ENCODE measurements around the gene GKN1. TPM values are rescaled to one million over a fixed set of nuclear protein-coding genes. Genes with fewer than 3 reads are reported as not detected.
A peak's percentile ranks its signal among the peaks of the same experiment; 100 is the strongest.

Gene GKN1
- total RNA-seq, 4 donors from 2014 or later: not detected

DNA sequence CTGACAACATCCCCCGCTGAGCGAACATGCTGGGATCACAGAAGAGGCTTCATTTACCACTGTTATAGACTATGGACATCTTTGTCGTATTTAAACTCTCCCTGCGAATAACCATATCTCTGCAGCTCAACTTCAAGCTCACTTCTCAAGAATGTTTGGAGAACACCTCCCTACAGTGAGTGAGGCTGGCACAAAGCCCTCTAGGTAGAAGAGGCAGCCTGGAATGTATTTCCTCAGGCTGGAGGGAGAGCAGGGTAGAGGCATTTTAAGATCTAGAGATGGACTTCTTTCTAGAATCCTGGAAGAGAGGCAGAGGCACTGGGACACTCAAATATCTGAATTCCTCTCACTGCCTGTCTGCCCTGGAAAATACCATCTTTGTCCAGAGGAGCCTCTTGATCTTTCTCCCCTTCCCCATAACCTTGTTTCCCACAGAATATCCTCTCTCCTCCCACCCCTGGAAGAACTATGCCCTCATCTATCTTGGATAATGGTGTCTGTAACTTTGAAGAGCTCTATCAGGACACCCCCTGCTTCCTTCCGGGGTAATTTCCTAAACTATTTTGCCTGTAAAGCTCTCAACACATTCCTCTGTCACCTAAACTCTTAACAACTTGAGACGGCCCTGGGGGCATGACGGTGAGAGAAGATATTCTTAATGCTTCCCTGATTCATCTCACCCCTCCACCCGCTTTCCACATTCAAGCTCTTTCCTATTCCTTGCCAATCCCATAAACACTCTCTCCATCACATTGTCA, 36.2 kb downstream of the GKN1 start:
- H3K27ac ChIP-seq: no peak overlapping the region
- in situ Hi-C loops (cut with MboI; ENCODE audit: low sequenced_read_pairs in 4 of 4) (loop anchor here in 3 of 4 donors (5.0 to 10.0 kb wide), 3 partner anchors 294 to 304 kb away; no protein-coding TSS in a partner anchor), intact Hi-C loops (cut with DNase I; ENCODE audit: low total_unique reads) (loop anchor here (5.0 kb wide), 1 partner anchor 167 kb away; no protein-coding TSS in a partner anchor)
- no peaks in the 10 kb centered on the region for H3K36me3 ChIP-seq
- peaks cover 6 to 15% (median 14%) of the 10 kb centered on the region in 3 donors for H3K27me3 ChIP-seq
- no peak overlapping the region for H3K4me3 ChIP-seq
- peaks cover 9 to 17% of the 10 kb centered on the region in 2 donors for H3K4me1 ChIP-seq
- H3K9me3 ChIP-seq: no peaks in the 10 kb centered on the region
- TF ChIP-seq, protein P1, sequence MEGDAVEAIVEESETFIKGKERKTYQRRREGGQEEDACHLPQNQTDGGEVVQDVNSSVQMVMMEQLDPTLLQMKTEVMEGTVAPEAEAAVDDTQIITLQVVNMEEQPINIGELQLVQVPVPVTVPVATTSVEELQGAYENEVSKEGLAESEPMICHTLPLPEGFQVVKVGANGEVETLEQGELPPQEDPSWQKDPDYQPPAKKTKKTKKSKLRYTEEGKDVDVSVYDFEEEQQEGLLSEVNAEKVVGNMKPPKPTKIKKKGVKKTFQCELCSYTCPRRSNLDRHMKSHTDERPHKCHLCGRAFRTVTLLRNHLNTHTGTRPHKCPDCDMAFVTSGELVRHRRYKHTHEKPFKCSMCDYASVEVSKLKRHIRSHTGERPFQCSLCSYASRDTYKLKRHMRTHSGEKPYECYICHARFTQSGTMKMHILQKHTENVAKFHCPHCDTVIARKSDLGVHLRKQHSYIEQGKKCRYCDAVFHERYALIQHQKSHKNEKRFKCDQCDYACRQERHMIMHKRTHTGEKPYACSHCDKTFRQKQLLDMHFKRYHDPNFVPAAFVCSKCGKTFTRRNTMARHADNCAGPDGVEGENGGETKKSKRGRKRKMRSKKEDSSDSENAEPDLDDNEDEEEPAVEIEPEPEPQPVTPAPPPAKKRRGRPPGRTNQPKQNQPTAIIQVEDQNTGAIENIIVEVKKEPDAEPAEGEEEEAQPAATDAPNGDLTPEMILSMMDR (IDR thresholded peaks at IDR 0.05 in 4 of 5, conservative IDR thresholded peaks at IDR 0.05 in 1 of 5): no peak
- no peak for TF ChIP-seq POLR2A (IDR thresholded peaks at IDR 0.05)
- DNase-seq: no peak
- ATAC-seq: no peak

DNA sequence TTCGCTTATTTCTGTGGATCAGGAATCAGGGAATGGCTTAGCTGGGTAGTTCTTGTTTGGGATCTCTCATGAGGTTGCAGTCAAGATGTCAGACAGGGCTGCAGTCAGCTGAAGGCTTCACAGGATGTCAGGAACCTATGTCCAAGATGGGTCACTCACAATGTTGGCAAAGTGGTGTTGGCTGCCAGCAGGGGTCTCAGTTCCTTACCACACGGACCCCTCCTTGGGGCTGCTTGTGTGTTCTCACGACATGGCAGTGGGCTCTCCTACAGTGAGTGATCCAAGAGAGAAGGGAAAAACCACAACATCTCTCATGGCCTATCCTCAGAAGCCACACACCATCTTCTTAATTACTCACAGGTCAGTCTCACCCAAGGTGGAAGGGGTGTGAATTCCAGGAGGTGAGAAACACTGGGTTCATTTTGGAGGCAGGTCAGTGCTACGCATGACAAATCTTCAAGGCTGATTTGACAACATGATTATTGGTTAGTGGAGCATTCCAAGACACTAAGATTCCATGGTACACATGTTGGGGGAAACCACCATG, 37.2 kb downstream of the GKN1 start:
- Histone ChIP-seq H3K27me3 (peaks cover 6 to 24% (median 22%) of the 10 kb centered on the region in 3 donors), H3K36me3 (no peaks in the 10 kb centered on the region), H3K27ac (no peak overlapping the region), H3K4me1 (peaks cover 10 to 22% of the 10 kb centered on the region in 2 donors), H3K9me3 (no peaks in the 10 kb centered on the region), H3K4me3 (no peak overlapping the region)
- TF ChIP-seq, protein P1 (IDR thresholded peaks at IDR 0.05 in 4 of 5, conservative IDR thresholded peaks at IDR 0.05 in 1 of 5): no peak
- no peak for TF ChIP-seq POLR2A (IDR thresholded peaks at IDR 0.05)
- intact Hi-C loops (cut with DNase I; ENCODE audit: low total_unique reads): loop anchor here (5.0 kb wide), 1 partner anchor 166 kb away; no protein-coding TSS in a partner anchor
- in situ Hi-C loops (cut with MboI; ENCODE audit: low sequenced_read_pairs in 4 of 4): loop anchor here in 3 of 4 donors (5.0 to 10.0 kb wide), 3 partner anchors 293 to 303 kb away; no protein-coding TSS in a partner anchor
- DNase-seq (no peak), ATAC-seq (no peak)

DNA sequence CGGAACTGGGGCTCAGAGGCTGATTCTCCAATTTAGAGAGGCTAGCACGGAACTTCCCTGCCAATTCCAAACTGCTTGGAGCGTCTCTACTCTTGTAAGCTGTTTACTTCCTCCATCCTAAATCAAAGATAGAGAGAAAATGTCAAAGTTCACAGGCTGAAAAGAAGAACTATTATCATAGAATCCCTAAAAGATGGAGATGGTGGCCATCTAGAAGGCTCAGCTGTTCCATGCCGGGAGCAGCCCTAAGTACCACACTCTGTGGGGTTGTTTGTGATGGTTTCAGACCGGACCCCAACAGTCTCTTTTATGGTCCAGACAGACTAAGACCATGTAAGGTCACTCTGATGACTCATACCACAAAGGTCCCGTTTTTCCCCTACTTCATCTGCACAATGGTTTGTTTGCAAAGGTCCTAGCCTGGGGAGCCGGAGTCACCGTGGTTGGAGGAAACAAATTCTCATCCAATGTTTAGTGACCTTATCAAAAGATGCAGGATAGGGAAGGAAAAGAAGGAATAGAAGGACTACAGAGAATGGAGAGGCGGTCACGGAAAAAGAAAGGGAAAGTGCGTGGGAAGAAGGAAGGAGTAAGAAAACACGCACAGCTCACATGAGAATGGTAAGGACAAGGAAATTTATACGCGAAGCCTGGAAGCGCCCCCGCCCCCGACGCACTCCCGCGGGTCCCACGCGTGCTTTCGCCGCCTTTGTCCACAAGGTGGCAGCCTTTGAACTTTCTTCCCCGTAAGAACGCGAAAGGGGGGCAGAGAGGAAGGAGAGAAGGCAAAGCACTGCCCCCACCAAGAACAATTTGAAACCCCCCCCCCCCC, 38.1 kb downstream of the GKN1 start:
- in situ Hi-C loops (cut with MboI; ENCODE audit: low sequenced_read_pairs in 4 of 4): loop anchor here in 3 of 4 donors (5.0 to 10.0 kb wide), 3 partner anchors 292 to 302 kb away; no protein-coding TSS in a partner anchor

More for the DNA sequence above, 38.1 kb downstream of the GKN1 start:
- intact Hi-C loops (cut with DNase I; ENCODE audit: low total_unique reads): loop anchor here (1.0 to 5.0 kb wide), 2 partner anchors 165 to 295 kb away; no protein-coding TSS in a partner anchor
- TF ChIP-seq POLR2A (IDR thresholded peaks at IDR 0.05): no peak
- TF ChIP-seq, protein P1 (IDR thresholded peaks at IDR 0.05 in 4 of 5, conservative IDR thresholded peaks at IDR 0.05 in 1 of 5): peak; percentile 47 to 76 (median 74)
- peaks cover 6 to 25% (median 22%) of the 10 kb centered on the region in 3 donors for H3K27me3 ChIP-seq
- DNase-seq: peak; percentile 19 to 28
- no peaks in the 10 kb centered on the region for H3K36me3 ChIP-seq
- H3K4me1 ChIP-seq: peaks cover 18 to 26% of the 10 kb centered on the region in 2 donors
- peak overlapping the region; percentile 42 to 72 (median 57) for H3K27ac ChIP-seq
- ATAC-seq: peak; percentile 67 to 81
- H3K4me3 ChIP-seq: peak overlapping the region; percentile 67 to 80 (median 74)
- H3K9me3 ChIP-seq: no peaks in the 10 kb centered on the region
